Measurements from ENCODE around the gene UPF3B. TPM values are rescaled to one million over a fixed set of nuclear protein-coding genes. Genes with fewer than 3 reads are reported as not detected.

The UPF3B gene
- total and polyA plus RNA-seq, 2 of the 4 experiments (the other 2 are of a cell fraction): 0.54 to 6.0 TPM

DNA sequence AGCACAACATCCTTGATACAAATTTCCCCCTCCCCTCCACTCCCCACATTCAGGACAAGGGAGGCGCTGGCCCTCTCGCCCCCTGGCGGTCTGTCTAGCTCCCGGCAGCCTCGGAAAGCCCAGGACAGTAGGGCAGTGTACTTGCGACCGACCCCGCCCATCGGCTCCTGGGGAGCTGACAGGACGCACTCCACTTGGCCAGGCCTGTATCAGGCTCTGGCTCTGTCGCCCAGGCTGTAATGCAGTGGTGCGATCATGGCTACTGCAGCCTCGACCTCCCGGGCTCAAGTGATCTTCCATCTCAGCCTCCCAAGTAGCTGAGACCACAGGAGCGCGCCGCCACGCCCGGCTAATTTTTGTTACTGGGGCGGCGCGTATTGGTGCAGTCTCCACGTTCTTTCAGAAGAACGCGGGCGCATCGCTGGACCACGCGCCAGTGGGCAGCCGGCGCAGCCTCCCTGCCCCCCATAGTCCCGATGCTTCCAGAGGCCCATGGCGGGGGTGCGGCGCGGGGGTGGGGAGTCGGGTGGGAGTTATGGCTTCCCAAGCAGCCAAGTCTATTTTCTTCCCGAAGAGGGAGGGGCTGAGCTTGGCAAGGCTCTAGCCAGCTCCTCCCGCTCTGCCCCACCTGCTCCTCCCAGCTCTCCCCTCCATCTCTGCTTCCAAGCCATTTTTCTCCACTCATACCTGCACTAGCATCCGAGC lies 35.1 kb upstream of the UPF3B start:
- Histone ChIP-seq H3K4ac (ENCODE audit: low read depth, low read length) (no peak overlapping the region), H3K18ac (ENCODE audit: low read depth, low read length) (no peak overlapping the region), H2BK5ac (ENCODE audit: low read depth, low read length, poor library complexity, severe bottlenecking) (no peak overlapping the region), H3K4me3 (ENCODE audit: insufficient read depth, low read depth, low read length) (peak overlapping the region; percentile 31), H3K4me2 (ENCODE audit: low read depth, low read length) (peak overlapping the region; percentile 62), H3K9ac (ENCODE audit: low read depth, low read length) (no peak overlapping the region), H3K23ac (ENCODE audit: low read depth, low read length) (no peak overlapping the region), H2BK15ac (ENCODE audit: low read depth, low read length) (no peak overlapping the region), H3K79me1 (ENCODE audit: low read depth in 1 of 2, low read length in 2 of 2) (no peaks in the 10 kb centered on the region), H3K27ac (ENCODE audit: insufficient read depth, low read length) (no peak overlapping the region), H3K4me1 (ENCODE audit: control insufficient read depth, insufficient read depth, low read length) (no peaks in the 10 kb centered on the region), H4K8ac (ENCODE audit: low read depth in 2 of 2, low read length in 2 of 2) (no peak overlapping the region; a peak in 1 of 4 replicates), H2AK5ac (ENCODE audit: low read depth, low read length) (no peak overlapping the region), H2AK9ac (replicated peaks; ENCODE audit: low read depth, low read length, poor library complexity) (no peak overlapping the region), H3K9me3 (ENCODE audit: control insufficient read depth, insufficient read depth, low read length) (no peaks in the 10 kb centered on the region), H4K91ac (ENCODE audit: insufficient read depth, low read depth, low read length) (no peak overlapping the region), H3K36me3 (ENCODE audit: control insufficient read depth, insufficient read depth, low read length) (no peaks in the 10 kb centered on the region), H2AFZ (replicated peaks; ENCODE audit: low read length, poor library complexity) (peak overlapping the region; percentile 89), H3K27me3 (ENCODE audit: control insufficient read depth, insufficient read depth, low read length) (no peaks in the 10 kb centered on the region), H3K56ac (ENCODE audit: extremely low read depth, insufficient read depth, low read length) (no peak overlapping the region), H4K5ac (ENCODE audit: low read depth, low read length) (no peak overlapping the region), H3K14ac (replicated peaks; ENCODE audit: low read depth, low read length) (no peak overlapping the region), H2BK120ac (ENCODE audit: low read depth, low read length) (no peak overlapping the region), H2BK20ac (ENCODE audit: low read depth, low read length) (no peak overlapping the region), H3K9me1 (ENCODE audit: insufficient read depth, low read length) (no peaks in the 10 kb centered on the region), H4K20me1 (ENCODE audit: insufficient read depth, low read length) (no peaks in the 10 kb centered on the region)
- ChIA-PET POLR2A (ENCODE audit: unreplicated experiment) (no interaction called here), CTCF (interaction anchor here (0.6 to 1.2 kb wide), 7 partner anchors 7 to 33 kb away, joined by 3 to 5 read pairs (median 4); partner anchors contain the start of genes NDUFA1 and RNF113A)
- dilution Hi-C loops (cut with HindIII; ENCODE audit: low sequenced_read_pairs, unreplicated experiment): no loop called here
- in situ Hi-C loops (cut with MboI; ENCODE audit: low sequenced_read_pairs): no loop called here
- TF ChIP-seq, protein P1, sequence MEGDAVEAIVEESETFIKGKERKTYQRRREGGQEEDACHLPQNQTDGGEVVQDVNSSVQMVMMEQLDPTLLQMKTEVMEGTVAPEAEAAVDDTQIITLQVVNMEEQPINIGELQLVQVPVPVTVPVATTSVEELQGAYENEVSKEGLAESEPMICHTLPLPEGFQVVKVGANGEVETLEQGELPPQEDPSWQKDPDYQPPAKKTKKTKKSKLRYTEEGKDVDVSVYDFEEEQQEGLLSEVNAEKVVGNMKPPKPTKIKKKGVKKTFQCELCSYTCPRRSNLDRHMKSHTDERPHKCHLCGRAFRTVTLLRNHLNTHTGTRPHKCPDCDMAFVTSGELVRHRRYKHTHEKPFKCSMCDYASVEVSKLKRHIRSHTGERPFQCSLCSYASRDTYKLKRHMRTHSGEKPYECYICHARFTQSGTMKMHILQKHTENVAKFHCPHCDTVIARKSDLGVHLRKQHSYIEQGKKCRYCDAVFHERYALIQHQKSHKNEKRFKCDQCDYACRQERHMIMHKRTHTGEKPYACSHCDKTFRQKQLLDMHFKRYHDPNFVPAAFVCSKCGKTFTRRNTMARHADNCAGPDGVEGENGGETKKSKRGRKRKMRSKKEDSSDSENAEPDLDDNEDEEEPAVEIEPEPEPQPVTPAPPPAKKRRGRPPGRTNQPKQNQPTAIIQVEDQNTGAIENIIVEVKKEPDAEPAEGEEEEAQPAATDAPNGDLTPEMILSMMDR (conservative IDR thresholded peaks at IDR 0.05; ENCODE audit: low read depth, low read length): peak; percentile 46
- no peak for TF ChIP-seq BHLHE40 (IDR thresholded peaks at IDR 0.05; ENCODE audit: low read depth, low read length)
- WGBS, 2 experiments (ENCODE audit: extremely low coverage in 2 of 2, insufficient read length in 1 of 2): 52% methylated on average over 13 of the region's 40 CpGs; no CpG with 5 or more reads in 1 of the 2 experiments
- ATAC-seq (ENCODE audit: low read depth) (peak; percentile 86), DNase-seq (peak; percentile 30)
- intact Hi-C loops (cut with micrococcal nuclease): loop anchor here (10.0 kb wide), 1 partner anchor 373 kb away; no protein-coding TSS in a partner anchor
- BruUV-seq (replicated peaks): no TSS peak

All from IMR-90 (cell line).